ENCODE data around the gene DACT3.

DACT3 gene

GRCh38 chr19:46609511-46610412 is 51.2 kb downstream of the DACT3 start:
- no peak for DNase-seq

GRCh38 chr19:46608581-46609345 is 52.2 kb downstream of the DACT3 start:
- peak in 1 of 2 donors; percentile 11 for DNase-seq

- no peak for DNase-seq
These were observed 52.8 kb downstream of the DACT3 start for GRCh38 chr19:46608178-46608577.

- peak in 1 of 2 donors; percentile 13 for DNase-seq
These were observed 53.5 kb downstream of the DACT3 start for GRCh38 chr19:46607448-46607841.

GRCh38 chr19:46606681-46607447 is 54.1 kb downstream of the DACT3 start:
- no peak for DNase-seq

- peak in 1 of 2 donors; percentile 16 for DNase-seq
These were observed 55.0 kb downstream of the DACT3 start for GRCh38 chr19:46606019-46606418.

GRCh38 chr19:46605356-46605821 is 55.6 kb downstream of the DACT3 start:
- DNase-seq: peak in 1 of 2 donors; percentile 15

GRCh38 chr19:46604781-46605355 is 56.1 kb downstream of the DACT3 start:
- no peak for DNase-seq

GRCh38 chr19:46603752-46604231 is 57.2 kb downstream of the DACT3 start:
- DNase-seq: peak in 1 of 2 donors; percentile 18

GRCh38 chr19:46603195-46603637 is 57.8 kb downstream of the DACT3 start:
- no peak for DNase-seq

- peak; percentile 70 to 71 for DNase-seq
These were observed 58.4 kb downstream of the DACT3 start for GRCh38 chr19:46602392-46603194.

GRCh38 chr19:46601318-46602224 is 59.4 kb downstream of the DACT3 start, which contains the start of gene CALM3:
Gene CALM3 (plus strand): TSS chr19:46601330. CDS start chr19:46601435, 105 bp downstream.
- no peak for DNase-seq

GRCh38 chr19:46600384-46601317 is 60.3 kb downstream of the DACT3 start:
- peak; percentile 98 for DNase-seq

GRCh38 chr19:46599716-46600373 is 61.1 kb downstream of the DACT3 start:
- no peak for DNase-seq

- DNase-seq: no peak
These were observed 62.5 kb downstream of the DACT3 start for GRCh38 chr19:46598372-46598917.

All from stimulated activated CD4-positive, alpha-beta T cell treated with anti-CD3 and anti-CD28 coated beads, Interleukin-2, amount 100 ng/mL, for 24 hours (primary cell).